IMR-90 (cell line): Measurements from ENCODE around the gene ADAMTS13. TPM values are rescaled to one million over a fixed set of nuclear protein-coding genes. Genes with fewer than 3 reads are reported as not detected.
A peak's percentile ranks its signal among the peaks of the same experiment; 100 is the strongest.

Experiments used
- ATAC-seq: fragments of 200-7000 bp; cut with Tn5 transposase; 2 replicates; pipeline ENCODE4 v1.9.1; 2020; ENCODE audit warnings: low read depth, mild to moderate bottlenecking, moderate library complexity
- BruUV-seq: library from RNA; stranded (reverse); fragments of 400-500 nt; replicated peaks from 2 replicates; lab custom pipeline; 2021; lab: Mats Ljungman, UMichigan
- CTCF ChIA-PET: fragments of 300-600 bp; formaldehyde crosslinking; extraction: SDS; loops from one replicate; lab custom pipeline; 2021; ENCODE audit warnings: antibody characterized with exemption; lab: Yijun Ruan, JAX
- POLR2A ChIA-PET: fragments of 300-600 bp; sonication (Branson Sonifier 250); formaldehyde crosslinking; loops from one replicate; lab custom pipeline; 2022; ENCODE audit warnings: antibody characterized with exemption; ENCODE audit not compliant: unreplicated experiment; lab: Charles Lee
- DNase-seq: peaks from one replicate; pipeline ENCODE4 v3.0.0; 2013
- H2AFZ ChIP-seq: replicated peaks from 2 replicates; pipeline ENCODE3; 2013; ENCODE audit warnings: low read length, mild to moderate bottlenecking; ENCODE audit not compliant: poor library complexity
- H2AK5ac ChIP-seq: 2 replicates; pipeline ENCODE4 v1.6.1; 2013; ENCODE audit warnings: low read depth, low read length, inconsistent platforms
- H2AK9ac ChIP-seq: replicated peaks from 2 replicates; pipeline ENCODE3; 2013; ENCODE audit warnings: mild to moderate bottlenecking, low read depth, low read length, moderate library complexity; ENCODE audit not compliant: poor library complexity
- H2BK120ac ChIP-seq: 2 replicates; pipeline ENCODE4 v1.6.1; 2013; ENCODE audit warnings: low read depth, low read length, inconsistent platforms
- H2BK15ac ChIP-seq: 3 replicates; pipeline ENCODE4 v1.6.1; 2013; ENCODE audit warnings: low read depth, low read length, inconsistent platforms
- H2BK20ac ChIP-seq: 2 replicates; pipeline ENCODE4 v1.6.1; 2013; ENCODE audit warnings: low read depth, mild to moderate bottlenecking, inconsistent platforms, low read length, moderate library complexity
- H2BK5ac ChIP-seq: 2 replicates; pipeline ENCODE4 v1.6.1; 2013; ENCODE audit warnings: mild to moderate bottlenecking, low read depth, low read length, inconsistent platforms; ENCODE audit not compliant: poor library complexity, severe bottlenecking
- H3K14ac ChIP-seq: replicated peaks from 2 replicates; pipeline ENCODE4 v1.6.1; 2013; ENCODE audit warnings: low read depth, low read length, inconsistent platforms
- H3K18ac ChIP-seq: 2 replicates; pipeline ENCODE4 v1.6.1; 2013; ENCODE audit warnings: low read depth, low read length, control low read depth
- H3K23ac ChIP-seq: 2 replicates; pipeline ENCODE4 v1.6.1; 2013; ENCODE audit warnings: low read depth, low read length, inconsistent platforms
- H3K27ac ChIP-seq: 2 replicates; pipeline ENCODE4 v1.5.1; 2013; ENCODE audit warnings: mild to moderate bottlenecking, control low read depth, low read length; ENCODE audit not compliant: insufficient read depth
- H3K27me3 ChIP-seq: 2 replicates; pipeline ENCODE4 v1.6.1; 2013; ENCODE audit warnings: low read length; ENCODE audit not compliant: control insufficient read depth, insufficient read depth
- H3K36me3 ChIP-seq: 2 replicates; pipeline ENCODE4 v1.6.1; 2013; ENCODE audit warnings: low read length, mixed read lengths; ENCODE audit not compliant: control insufficient read depth, insufficient read depth
- H3K4ac ChIP-seq: 2 replicates; pipeline ENCODE4 v1.6.1; 2013; ENCODE audit warnings: low read depth, low read length, inconsistent platforms
- H3K4me1 ChIP-seq: 2 replicates; pipeline ENCODE4 v1.6.1; 2013; ENCODE audit warnings: low read length, mixed read lengths; ENCODE audit not compliant: control insufficient read depth, insufficient read depth
- H3K4me2 ChIP-seq: 2 replicates; pipeline ENCODE4 v1.6.1; 2013; ENCODE audit warnings: low read depth, mild to moderate bottlenecking, control low read depth, low read length, moderate library complexity
- H3K4me3 ChIP-seq: 2 replicates; pipeline ENCODE4 v1.5.1; 2013; ENCODE audit warnings: low read depth, mild to moderate bottlenecking, control low read depth, low read length, moderate library complexity; ENCODE audit not compliant: insufficient read depth
- H3K56ac ChIP-seq: 2 replicates; pipeline ENCODE4 v1.6.1; 2013; ENCODE audit warnings: low read length, inconsistent platforms; ENCODE audit not compliant: insufficient read depth; ENCODE audit errors: extremely low read depth
- H3K79me1 ChIP-seq, 2 experiments: 2 replicates each; pipeline ENCODE4 v1.6.1; 2013; ENCODE audit warnings: low read length in 2 of 2, inconsistent platforms in 1 of 2, low read depth in 1 of 2
- H3K9ac ChIP-seq: 2 replicates; pipeline ENCODE4 v1.6.1; 2013; ENCODE audit warnings: low read depth, low read length, control low read depth
- H3K9me1 ChIP-seq: 2 replicates; pipeline ENCODE4 v1.6.1; 2013; ENCODE audit warnings: low read length, inconsistent platforms; ENCODE audit not compliant: insufficient read depth
- H3K9me3 ChIP-seq: 2 replicates; pipeline ENCODE4 v1.6.1; 2013; ENCODE audit warnings: low read length; ENCODE audit not compliant: control insufficient read depth, insufficient read depth
- H4K20me1 ChIP-seq: 2 replicates; pipeline ENCODE4 v1.6.1; 2013; ENCODE audit warnings: low read length, inconsistent platforms; ENCODE audit not compliant: insufficient read depth
- H4K5ac ChIP-seq: 2 replicates; pipeline ENCODE4 v1.6.1; 2013; ENCODE audit warnings: mild to moderate bottlenecking, low read depth, low read length, control low read depth
- H4K8ac ChIP-seq, 2 experiments: 2 replicates each; pipeline ENCODE4 v1.6.1; 2013; ENCODE audit warnings: low read depth in 2 of 2, low read length in 2 of 2, control low read depth in 1 of 2, inconsistent platforms in 1 of 2
- H4K91ac ChIP-seq: 2 replicates; pipeline ENCODE4 v1.6.1; 2013; ENCODE audit warnings: low read depth, low read length, inconsistent platforms; ENCODE audit not compliant: insufficient read depth
- CEBPB ChIP-seq: IDR thresholded peaks from 2 replicates; pipeline ENCODE4 v1.6.1; 2012; ENCODE audit warnings: low read depth, low read length, improper control_type of control experiment
- ELK1 ChIP-seq: fragments of 150-350 bp; IDR thresholded peaks from 2 replicates; pipeline ENCODE4 v1.6.1; 2016; ENCODE audit warnings: low read depth, mild to moderate bottlenecking, low read length, moderate library complexity, borderline replicate concordance
- FOS ChIP-seq: fragments of 150-350 bp; IDR thresholded peaks from 2 replicates; pipeline ENCODE4 v1.6.1; 2016; ENCODE audit warnings: low read depth, low read length
- MAFK ChIP-seq: IDR thresholded peaks from 2 replicates; pipeline ENCODE4 v1.6.1; 2012; ENCODE audit warnings: low read depth, low read length, improper control_type of control experiment
- MAZ ChIP-seq: IDR thresholded peaks from 2 replicates; pipeline ENCODE4 v1.6.1; 2012; ENCODE audit warnings: low read depth, mild to moderate bottlenecking, low read length, improper control_type of control experiment, moderate library complexity, borderline replicate concordance
- NFE2L2 ChIP-seq: fragments of 150-350 bp; IDR thresholded peaks from 2 replicates; pipeline ENCODE4 v1.6.1; 2016; ENCODE audit warnings: low read depth, mild to moderate bottlenecking, low read length
- POLR2A ChIP-seq: IDR thresholded peaks from 2 replicates; pipeline ENCODE4 v1.6.1; 2012; ENCODE audit warnings: mild to moderate bottlenecking, low read depth, low read length
- RAD21 ChIP-seq: IDR thresholded peaks from 2 replicates; pipeline ENCODE4 v1.6.1; 2012; ENCODE audit warnings: low read length, improper control_type of control experiment
- RCOR1 ChIP-seq: IDR thresholded peaks from 2 replicates; pipeline ENCODE4 v1.6.1; 2012; ENCODE audit warnings: mild to moderate bottlenecking, low read length, improper control_type of control experiment; ENCODE audit not compliant: insufficient replicate concordance
- RFX5 ChIP-seq: IDR thresholded peaks from 2 replicates; pipeline ENCODE4 v1.8.0; 2012; ENCODE audit warnings: low read depth, mild to moderate bottlenecking, low read length, moderate library complexity
- SMC3 ChIP-seq: fragments of 150-350 bp; IDR thresholded peaks from 2 replicates; pipeline ENCODE4 v1.6.1; 2016; ENCODE audit warnings: low read depth, mild to moderate bottlenecking, antibody characterized with exemption, low read length, moderate library complexity
- USF2 ChIP-seq: fragments of 150-350 bp; IDR thresholded peaks from 2 replicates; pipeline ENCODE4 v1.6.1; 2017; ENCODE audit warnings: mild to moderate bottlenecking, antibody characterized with exemption, low read length, low read depth
- WGBS, 2 experiments: methylation state at CpG; one replicate each; pipeline versions ENCODE4 v1.1.5 to v1.1.7; 2013; ENCODE audit warnings: missing lambda C conversion rate in 2 of 2; ENCODE audit not compliant: insufficient read length in 1 of 2; ENCODE audit errors: extremely low coverage in 2 of 2; 5-methylcytosine and 5-hydroxymethylcytosine counted together
- dilution Hi-C: fragments of 300-500 bp; cut with HindIII; formaldehyde crosslinking; loops from one replicate; pipeline ENCODE4 v1.14.3; 2018; ENCODE audit warnings: low sequenced_read_pairs; ENCODE audit not compliant: unreplicated experiment
- in situ Hi-C: fragments of 300-500 bp; cut with MboI; formaldehyde crosslinking; loops from 3 replicates; pipeline ENCODE4 v1.14.3; 2019; ENCODE audit warnings: low sequenced_read_pairs, inconsistent platforms, mixed read lengths
- intact Hi-C: fragments of 100-400 bp; cut with micrococcal nuclease; formaldehyde crosslinking; loops from 2 replicates; pipeline ENCODE4 v1.10.0; 2022
- polyA plus RNA-seq, 3 experiments: library from polyadenylated mRNA; depleted of rRNA; stranded (reverse); fragments of >200 nt; gene quantifications; 2 replicates each; pipeline ENCODE4 v1.2.3, GENCODE V29; 2012; ENCODE audit warnings: low replicate concordance in 1 of 3
- total RNA-seq: library from RNA; depleted of rRNA; stranded (reverse); fragments of >200 nt; gene quantifications from 2 replicates; pipeline ENCODE4 v1.2.3, GENCODE V29; 2012

Gene ADAMTS13
- total and polyA plus RNA-seq, 2 of the 4 experiments (the other 2 are of a cell fraction), result 0.18 to 2.8 TPM

GRCh38 chr9:133475292-133476012 is 53.3 kb downstream of the ADAMTS13 start:
- H3K27ac ChIP-seq, result no peak overlapping the region
- no peak overlapping the region for H3K4me2 ChIP-seq
- H4K91ac ChIP-seq, result no peak overlapping the region
- 93% methylated on average over 14 of the region's 27 CpGs; no CpG with 5 or more reads in 1 of the 2 experiments for WGBS, 2 experiments
- no peak overlapping the region for H2BK5ac ChIP-seq
- intact Hi-C loops (no loop called here), dilution Hi-C loops (no loop called here), in situ Hi-C loops (loop anchor here (25.0 kb wide), 1 partner anchor 438 kb away; the partner anchor contains the start of gene GTF3C5)
- H4K8ac ChIP-seq, result no peak overlapping the region
- no peaks in the 10 kb centered on the region for H4K20me1 ChIP-seq
- peak overlapping the region; percentile 29 for H2AFZ ChIP-seq
- no TSS peak for BruUV-seq
- no peaks in the 10 kb centered on the region for H3K9me3 ChIP-seq
- no peaks in the 10 kb centered on the region for H3K27me3 ChIP-seq
- ATAC-seq (no peak), DNase-seq (no peak)
- H3K79me1 ChIP-seq, result peaks cover 0 to 10% of the 10 kb centered on the region in 2 experiments; a peak in 1 of 4 replicates
- no peak overlapping the region for H2AK9ac ChIP-seq
- H3K9ac ChIP-seq, result no peak overlapping the region
- H3K18ac ChIP-seq, result no peak overlapping the region
- H3K56ac ChIP-seq, result no peak overlapping the region
- H2BK20ac ChIP-seq, result no peak overlapping the region
- ChIA-PET POLR2A (no interaction called here), CTCF (no interaction called here)
- no peak overlapping the region for H3K4me3 ChIP-seq
- peaks cover 1% of the 10 kb centered on the region; the same call in 1 of the 2 replicates for H3K36me3 ChIP-seq
- peaks cover 3% of the 10 kb centered on the region; the same call in 1 of the 2 replicates for H3K4me1 ChIP-seq
- H3K14ac ChIP-seq, result no peak overlapping the region
- no peaks in the 10 kb centered on the region for H3K9me1 ChIP-seq
- H2BK120ac ChIP-seq, result no peak overlapping the region
- no peak overlapping the region for H3K23ac ChIP-seq
- TF ChIP-seq SMC3 (no peak), MAFK (no peak), POLR2A (no peak), RAD21 (no peak), RCOR1 (no peak), NFE2L2 (no peak), USF2 (no peak), FOS (no peak), CEBPB (no peak), ELK1 (no peak), MAZ (no peak), RFX5 (no peak)
- no peak overlapping the region for H2BK15ac ChIP-seq
- H2AK5ac ChIP-seq, result no peak overlapping the region
- no peak overlapping the region for H3K4ac ChIP-seq
- H4K5ac ChIP-seq, result no peak overlapping the region
